HFFc6 (cell line): ENCODE data around the gene GCGR. TPM values are rescaled to one million over a fixed set of nuclear protein-coding genes. Genes with fewer than 3 reads are reported as not detected.

Experiments used
- DNase-seq: peaks from one replicate; pipeline ENCODE4 v3.0.0-alpha.2; 2018
- H3K27ac Mint-ChIP-seq: 2 replicates; pipeline ENCODE4 v1.8.0; 2020; ENCODE audit warnings: mild to moderate bottlenecking, mixed read lengths
- H3K27me3 Mint-ChIP-seq: 2 replicates; pipeline ENCODE4 v1.8.0; 2021; ENCODE audit warnings: mild to moderate bottlenecking, moderate library complexity, mixed read lengths; ENCODE audit not compliant: insufficient read depth
- H3K36me3 Mint-ChIP-seq: 2 replicates; pipeline ENCODE4 v1.8.0; 2021; ENCODE audit warnings: low read depth, mixed read lengths
- H3K4me1 Mint-ChIP-seq: 2 replicates; pipeline ENCODE4 v1.8.0; 2020; ENCODE audit warnings: low read depth, mixed read lengths
- H3K4me3 Mint-ChIP-seq: 2 replicates; pipeline ENCODE4 v1.8.0; 2020; ENCODE audit warnings: mild to moderate bottlenecking, moderate library complexity, mixed read lengths
- H3K9me3 Mint-ChIP-seq: 2 replicates; pipeline ENCODE4 v1.8.0; 2020; ENCODE audit warnings: mild to moderate bottlenecking, mixed read lengths
- CTCF ChIP-seq: fragments of 200-600 bp; sonication (generic); IDR thresholded peaks from 2 replicates; pipeline ENCODE4 v1.5.0; 2021; ENCODE audit warnings: antibody characterized with exemption, mild to moderate bottlenecking
- total RNA-seq, 6 experiments: library from RNA; stranded (reverse); fragmentation: NEBNext Ultra II Directional; extraction: Animal tissue kit (Norgen Biotek cat#: 25700); gene quantifications; 2 replicates in 1 of 6; 3 replicates in 5 of 6; pipeline ENCODE4 v1.2.3, GENCODE V29; 2021

Gene GCGR
- total RNA-seq, 6 experiments from 2014 or later, result not detected

- no peak for DNase-seq
- no peak overlapping the region for H3K4me3 Mint-ChIP-seq
- peaks cover 16% of the 10 kb centered on the region for H3K27me3 Mint-ChIP-seq
- H3K9me3 Mint-ChIP-seq, result peaks cover 6% of the 10 kb centered on the region; the same call in 1 of the 2 replicates
- H3K36me3 Mint-ChIP-seq, result no peaks in the 10 kb centered on the region
- no peak for TF ChIP-seq CTCF
- H3K27ac Mint-ChIP-seq, result no peak overlapping the region
- H3K4me1 Mint-ChIP-seq, result no peaks in the 10 kb centered on the region
Observed at GRCh38 chr17:81810476-81810875, 6.5 kb downstream of the GCGR start.

- Mint-ChIP-seq H3K4me1 (peaks cover 2% of the 10 kb centered on the region; the same call in 1 of the 2 replicates), H3K9me3 (peaks cover 6% of the 10 kb centered on the region; the same call in 1 of the 2 replicates), H3K36me3 (no peaks in the 10 kb centered on the region), H3K4me3 (no peak overlapping the region), H3K27ac (no peak overlapping the region), H3K27me3 (peaks cover 16% of the 10 kb centered on the region)
- TF ChIP-seq CTCF, result no peak
- DNase-seq, result no peak
Observed at GRCh38 chr17:81810892-81811704, 7.1 kb downstream of the GCGR start.

GRCh38 chr17:81811705-81812570 is 8.0 kb downstream of the GCGR start:
- H3K27me3 Mint-ChIP-seq, result peaks cover 16% of the 10 kb centered on the region
- H3K4me3 Mint-ChIP-seq, result no peak overlapping the region
- no peaks in the 10 kb centered on the region for H3K36me3 Mint-ChIP-seq
- TF ChIP-seq CTCF, result no peak
- H3K9me3 Mint-ChIP-seq, result peaks cover 6% of the 10 kb centered on the region; the same call in 1 of the 2 replicates
- H3K27ac Mint-ChIP-seq, result no peak overlapping the region
- peaks cover 10% of the 10 kb centered on the region for H3K4me1 Mint-ChIP-seq
- DNase-seq, result no peak

- no peaks in the 10 kb centered on the region for H3K36me3 Mint-ChIP-seq
- DNase-seq, result no peak
- no peak for TF ChIP-seq CTCF
- H3K4me1 Mint-ChIP-seq, result peaks cover 12% of the 10 kb centered on the region
- H3K4me3 Mint-ChIP-seq, result no peak overlapping the region
- H3K27ac Mint-ChIP-seq, result no peak overlapping the region
- H3K9me3 Mint-ChIP-seq, result peaks cover 6% of the 10 kb centered on the region; the same call in 1 of the 2 replicates
- H3K27me3 Mint-ChIP-seq, result peaks cover 11% of the 10 kb centered on the region
Observed at GRCh38 chr17:81812571-81813370, 8.8 kb downstream of the GCGR start.

- no peak overlapping the region for H3K27ac Mint-ChIP-seq
- no peaks in the 10 kb centered on the region for H3K36me3 Mint-ChIP-seq
- DNase-seq, result no peak
- H3K4me1 Mint-ChIP-seq, result peaks cover 12% of the 10 kb centered on the region
- H3K9me3 Mint-ChIP-seq, result peaks cover 6% of the 10 kb centered on the region; the same call in 1 of the 2 replicates
- TF ChIP-seq CTCF, result no peak
- H3K27me3 Mint-ChIP-seq, result peaks cover 11% of the 10 kb centered on the region
- H3K4me3 Mint-ChIP-seq, result no peak overlapping the region
Observed at GRCh38 chr17:81813371-81813684, 9.4 kb downstream of the GCGR start.
